Esophagus muscularis mucosa (tissue), 4 donors: ENCODE results near the gene CCDC54. TPM values are rescaled to one million over a fixed set of nuclear protein-coding genes. Genes with fewer than 3 reads are reported as not detected.

Source experiments
- DNase-seq: peaks from one replicate; pipeline ENCODE4 v3.0.0-alpha.2; 2017; ENCODE audit errors: extremely low spot score
- H3K27ac ChIP-seq, 4 donors: fragments of 200-600 bp; sonication (generic); replicated peaks in 1 of 4; 1 replicate in 3 of 4; 2 replicates in 1 of 4; pipeline ENCODE4 v1.5.1; 2016 to 2019; ENCODE audit warnings: mild to moderate bottlenecking in 1 of 4
- H3K27me3 ChIP-seq, 4 donors: fragments of 200-600 bp; sonication (generic); one replicate each; pipeline versions ENCODE4 v1.5.1 to v1.6.0; 2016 to 2019
- H3K36me3 ChIP-seq, 4 donors: fragments of 200-600 bp; sonication (generic); one replicate each; pipeline ENCODE4 v1.5.1; 2016 to 2019
- H3K4me1 ChIP-seq, 4 donors: fragments of 200-600 bp; sonication (generic); one replicate each; pipeline ENCODE4 v1.5.1; 2016 to 2019
- H3K4me3 ChIP-seq, 4 donors: fragments of 200-600 bp; sonication (generic); 1 replicate in 2 of 4; 2 replicates in 2 of 4; pipeline ENCODE4 v1.5.1; 2016 to 2019; ENCODE audit warnings: mild to moderate bottlenecking in 4 of 4, moderate library complexity in 1 of 4
- H3K9me3 ChIP-seq, 4 donors: fragments of 200-600 bp; sonication (generic); 1 replicate in 3 of 4; 2 replicates in 1 of 4; pipeline ENCODE4 v1.5.1; 2016 to 2019
- EP300 ChIP-seq: sonication (generic); formaldehyde crosslinking; IDR thresholded peaks from one replicate; pipeline ENCODE4 v1.6.1; 2017; ENCODE audit warnings: antibody characterized with exemption
- POLR2A ChIP-seq: fragments of 450-650 bp; IDR thresholded peaks from one replicate; pipeline ENCODE4 v1.6.1; 2017; ENCODE audit warnings: antibody characterized with exemption, moderate library complexity, mild to moderate bottlenecking, low read depth
- POLR2AphosphoS5 ChIP-seq, 2 donors: sonication (generic); formaldehyde crosslinking; IDR thresholded peaks; one replicate each; pipeline ENCODE4 v1.6.1; 2017; ENCODE audit warnings: antibody characterized with exemption in 2 of 2
- WGBS: methylation state at CpG from one replicate; pipeline ENCODE4 v1.1.5; 2018; 5-methylcytosine and 5-hydroxymethylcytosine counted together
- intact Hi-C: fragments of 100-400 bp; cut with DNase I; formaldehyde crosslinking; loops from one replicate; pipeline ENCODE4 v1.15.1; 2023
- total RNA-seq, 4 donors: library from RNA; depleted of rRNA; stranded (reverse); fragments of >200 nt; gene quantifications; one replicate each; pipeline versions ENCODE4 v1.1.0 to v1.2.1, GENCODE V29; 2016
- TF ChIP-seq, protein P1 (sequence below), 3 experiments: fragments of 200-600 bp in 2 of 3; fragments of 450-650 bp in 1 of 3; sonication (generic) in 2 of 3; IDR thresholded peaks; one replicate each; pipeline ENCODE4 v1.5.1; 2017 to 2019; ENCODE audit warnings: antibody characterized with exemption in 3 of 3, mild to moderate bottlenecking in 2 of 3, moderate library complexity in 1 of 3

The CCDC54 gene
- total RNA-seq, 4 donors from 2014 or later = not detected

- intact Hi-C loops = no loop called here
- Histone ChIP-seq H3K4me1 (no peaks in the 10 kb centered on the region), H3K9me3 (peaks cover 0 to 6% (median 3%) of the 10 kb centered on the region in 4 donors), H3K27me3 (no peaks in the 10 kb centered on the region), H3K36me3 (no peaks in the 10 kb centered on the region), H3K27ac (no peak overlapping the region), H3K4me3 (no peak overlapping the region)
- TF ChIP-seq POLR2AphosphoS5 (IDR thresholded peaks at IDR 0.05) (no peak), POLR2A (no peak), EP300 (no peak)
- TF ChIP-seq, protein P1, sequence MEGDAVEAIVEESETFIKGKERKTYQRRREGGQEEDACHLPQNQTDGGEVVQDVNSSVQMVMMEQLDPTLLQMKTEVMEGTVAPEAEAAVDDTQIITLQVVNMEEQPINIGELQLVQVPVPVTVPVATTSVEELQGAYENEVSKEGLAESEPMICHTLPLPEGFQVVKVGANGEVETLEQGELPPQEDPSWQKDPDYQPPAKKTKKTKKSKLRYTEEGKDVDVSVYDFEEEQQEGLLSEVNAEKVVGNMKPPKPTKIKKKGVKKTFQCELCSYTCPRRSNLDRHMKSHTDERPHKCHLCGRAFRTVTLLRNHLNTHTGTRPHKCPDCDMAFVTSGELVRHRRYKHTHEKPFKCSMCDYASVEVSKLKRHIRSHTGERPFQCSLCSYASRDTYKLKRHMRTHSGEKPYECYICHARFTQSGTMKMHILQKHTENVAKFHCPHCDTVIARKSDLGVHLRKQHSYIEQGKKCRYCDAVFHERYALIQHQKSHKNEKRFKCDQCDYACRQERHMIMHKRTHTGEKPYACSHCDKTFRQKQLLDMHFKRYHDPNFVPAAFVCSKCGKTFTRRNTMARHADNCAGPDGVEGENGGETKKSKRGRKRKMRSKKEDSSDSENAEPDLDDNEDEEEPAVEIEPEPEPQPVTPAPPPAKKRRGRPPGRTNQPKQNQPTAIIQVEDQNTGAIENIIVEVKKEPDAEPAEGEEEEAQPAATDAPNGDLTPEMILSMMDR (IDR thresholded peaks at IDR 0.05) = no peak
- 97% methylated on average over 6 of the region's 6 CpGs for WGBS
- no peak for DNase-seq
These were observed 36.0 kb downstream of the CCDC54 start for GRCh38 chr3:107413264-107413663.

DNA sequence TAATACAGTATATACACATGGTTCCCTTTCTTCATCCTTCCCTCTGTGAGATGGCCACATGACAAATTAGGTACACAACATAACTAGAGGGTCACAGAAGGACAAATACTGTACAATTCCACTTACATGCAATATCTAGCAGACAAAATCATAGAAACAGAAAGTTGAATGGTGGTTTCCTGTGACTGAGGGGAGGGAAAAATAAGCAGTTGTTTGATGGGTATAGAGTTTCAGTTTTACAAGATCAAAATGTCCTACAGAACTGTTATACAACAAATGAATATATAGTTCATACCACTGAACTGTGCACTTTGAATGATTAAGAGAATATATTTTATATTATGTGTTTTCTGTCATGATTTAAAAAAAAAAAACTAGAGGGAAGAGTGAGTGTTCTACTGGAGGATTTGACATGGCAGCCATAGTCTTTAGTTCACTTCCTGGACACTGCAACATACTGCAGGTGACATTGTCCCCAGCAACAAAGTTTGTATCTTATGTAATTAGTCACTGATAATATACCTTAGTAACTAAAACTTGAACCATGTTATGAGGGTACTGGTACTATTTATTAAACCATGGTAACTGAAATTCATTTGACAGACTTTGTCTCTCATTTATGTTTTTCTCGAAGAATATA lies 37.2 kb downstream of the CCDC54 start:
- WGBS = 100% methylated on average over 1 of the region's 1 CpG
- no peak for TF ChIP-seq POLR2A
- TF ChIP-seq, protein P1 (IDR thresholded peaks at IDR 0.05) = no peak
- DNase-seq = no peak
- Histone ChIP-seq H3K4me1 (no peaks in the 10 kb centered on the region), H3K27me3 (no peaks in the 10 kb centered on the region), H3K27ac (no peak overlapping the region), H3K36me3 (no peaks in the 10 kb centered on the region), H3K4me3 (no peak overlapping the region), H3K9me3 (peaks cover 0 to 6% (median 0%) of the 10 kb centered on the region in 4 donors)
- intact Hi-C loops = no loop called here

GRCh38 chr3:107416138-107416537 lies 38.9 kb downstream of the CCDC54 start:
- TF ChIP-seq EP300 = no peak
- no peak for TF ChIP-seq POLR2AphosphoS5 (IDR thresholded peaks at IDR 0.05)
- TF ChIP-seq POLR2A = no peak
- TF ChIP-seq, protein P1 (IDR thresholded peaks at IDR 0.05) = no peak
- H3K27me3 ChIP-seq = no peaks in the 10 kb centered on the region
- H3K27ac ChIP-seq = no peak overlapping the region
- DNase-seq = no peak
- H3K36me3 ChIP-seq = no peaks in the 10 kb centered on the region
- H3K4me3 ChIP-seq = no peak overlapping the region
- peaks cover 0 to 4% (median 0%) of the 10 kb centered on the region in 4 donors for H3K4me1 ChIP-seq
- 91% methylated on average over 3 of the region's 3 CpGs for WGBS
- intact Hi-C loops = no loop called here
- H3K9me3 ChIP-seq = no peaks in the 10 kb centered on the region

GRCh38 chr3:107416886-107417285 lies 39.6 kb downstream of the CCDC54 start:
- no peak overlapping the region for H3K4me3 ChIP-seq
- no peaks in the 10 kb centered on the region for H3K27me3 ChIP-seq
- H3K9me3 ChIP-seq = no peaks in the 10 kb centered on the region
- no peak for DNase-seq
- TF ChIP-seq POLR2A (no peak), POLR2AphosphoS5 (IDR thresholded peaks at IDR 0.05) (no peak), EP300 (no peak)
- TF ChIP-seq, protein P1 (IDR thresholded peaks at IDR 0.05) = no peak
- peaks cover 0 to 7% (median 0%) of the 10 kb centered on the region in 4 donors for H3K4me1 ChIP-seq
- H3K36me3 ChIP-seq = no peaks in the 10 kb centered on the region
- intact Hi-C loops = no loop called here
- H3K27ac ChIP-seq = no peak overlapping the region

DNA sequence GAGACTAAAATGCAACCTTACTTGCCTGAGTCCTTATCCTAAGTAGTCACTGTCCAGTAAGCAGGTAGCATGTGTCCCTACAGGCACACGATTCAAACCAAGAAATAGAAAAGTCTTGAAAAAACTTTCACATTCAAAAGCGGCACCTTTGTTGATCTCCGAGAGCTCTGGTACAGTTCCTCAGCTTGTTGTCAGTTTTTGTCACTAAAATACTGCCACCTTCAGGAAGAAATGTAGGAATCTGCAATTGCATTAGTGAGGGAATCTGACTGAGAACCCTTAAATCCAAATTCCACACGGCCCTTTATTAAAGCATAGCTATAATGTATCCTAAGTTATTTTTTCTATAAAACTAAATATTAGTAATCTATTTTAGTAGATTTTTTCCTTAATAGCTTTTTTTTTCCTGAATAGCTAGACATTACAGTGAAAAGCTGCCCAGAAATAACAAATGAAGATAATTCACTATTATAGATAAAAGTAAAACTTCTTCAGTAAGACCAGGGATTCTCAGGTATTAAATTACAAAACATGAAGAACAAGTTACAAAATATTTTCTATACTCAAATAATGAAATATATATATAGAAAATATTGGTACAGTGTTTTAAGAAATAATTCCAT lies 44.0 kb downstream of the CCDC54 start:
- Histone ChIP-seq H3K4me3 (peak overlapping the region; percentile 20 to 46 (median 30)), H3K4me1 (peaks cover 0 to 7% (median 0%) of the 10 kb centered on the region in 4 donors), H3K27ac (no peak overlapping the region), H3K9me3 (no peaks in the 10 kb centered on the region), H3K27me3 (no peaks in the 10 kb centered on the region), H3K36me3 (no peaks in the 10 kb centered on the region)
- no peak for DNase-seq
- under 1% methylated on average over 4 of the region's 4 CpGs for WGBS
- intact Hi-C loops = no loop called here
- TF ChIP-seq, protein P1 (IDR thresholded peaks at IDR 0.05) = peak; percentile 68 to 76 (median 75)
- TF ChIP-seq POLR2AphosphoS5 (IDR thresholded peaks at IDR 0.05) (no peak), EP300 (no peak), POLR2A (no peak)
